Kidney epithelial cell (primary cell): ENCODE results near the gene ZNF213. TPM values are rescaled to one million over a fixed set of nuclear protein-coding genes. Genes with fewer than 3 reads are reported as not detected.

Source experiments
- DNase-seq: peaks from one replicate; pipeline ENCODE4 v3.0.0-alpha.2; 2010; ENCODE audit warnings: low read depth
- H3K27me3 ChIP-seq: 2 replicates; pipeline ENCODE4 v1.6.0; 2011; ENCODE audit warnings: low read length; ENCODE audit not compliant: control insufficient read depth, insufficient read depth
- H3K36me3 ChIP-seq: 2 replicates; pipeline ENCODE4 v1.5.1; 2011; ENCODE audit warnings: low read length; ENCODE audit not compliant: control insufficient read depth, insufficient read depth
- H3K4me3 ChIP-seq: 2 replicates; pipeline ENCODE4 v1.5.1; 2011; ENCODE audit warnings: low read depth, mild to moderate bottlenecking, control low read depth, low read length
- total RNA-seq: library from RNA; depleted of rRNA; stranded (reverse); fragments of >200 nt; gene quantifications from 2 replicates; pipeline ENCODE4 v1.2.3, GENCODE V29; 2015
- TF ChIP-seq, protein P1 (sequence below): IDR thresholded peaks from 2 replicates; pipeline ENCODE4 v1.5.1; 2011; ENCODE audit warnings: mild to moderate bottlenecking, moderate library complexity, low read length, control low read depth, inconsistent platforms; ENCODE audit not compliant: insufficient read depth, poor library complexity, severe bottlenecking

ZNF213 gene
- total RNA-seq, 1 donor from 2014 or later: 13.7 TPM

DNA sequence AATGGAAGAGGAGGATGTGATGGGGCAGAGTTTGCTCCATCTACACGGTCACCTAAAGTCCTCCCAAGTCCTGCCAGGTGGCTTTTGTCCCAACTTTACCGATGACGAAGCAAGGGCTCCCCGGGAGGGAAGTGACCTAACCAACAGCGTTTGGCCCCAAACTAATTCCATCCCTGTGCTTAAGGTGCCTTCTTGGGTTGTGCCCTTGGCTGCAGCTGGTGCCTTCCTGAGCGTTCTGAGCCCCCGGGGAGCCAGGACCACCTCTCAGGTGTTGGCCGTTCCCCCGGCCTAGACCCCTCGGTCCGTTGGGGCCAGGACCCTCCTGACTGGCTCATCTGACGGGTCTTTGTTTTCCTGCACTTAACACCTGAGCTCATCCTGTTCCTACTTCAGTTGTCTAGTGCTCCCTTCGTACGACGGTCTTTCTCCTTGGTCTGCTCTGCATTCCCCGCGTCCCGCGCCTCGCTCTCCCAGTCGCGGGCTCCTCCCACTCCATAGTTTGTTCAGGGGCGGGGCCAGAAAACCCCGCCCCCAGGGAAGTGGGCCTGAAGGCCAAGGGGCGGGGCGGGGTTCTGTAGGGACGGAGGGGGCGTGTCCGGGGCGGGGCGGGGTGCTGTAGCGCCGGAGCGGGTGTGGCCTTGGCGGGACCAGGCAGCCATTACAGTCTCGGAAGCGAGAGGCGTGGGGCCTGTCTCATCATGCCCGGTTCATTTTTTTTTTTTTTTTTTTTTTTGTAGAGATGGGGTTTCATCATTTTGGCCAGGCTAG is 34.9 kb upstream of the ZNF213 start:
- H3K27me3 ChIP-seq: peaks cover 12% of the 10 kb centered on the region
- TF ChIP-seq, protein P1, sequence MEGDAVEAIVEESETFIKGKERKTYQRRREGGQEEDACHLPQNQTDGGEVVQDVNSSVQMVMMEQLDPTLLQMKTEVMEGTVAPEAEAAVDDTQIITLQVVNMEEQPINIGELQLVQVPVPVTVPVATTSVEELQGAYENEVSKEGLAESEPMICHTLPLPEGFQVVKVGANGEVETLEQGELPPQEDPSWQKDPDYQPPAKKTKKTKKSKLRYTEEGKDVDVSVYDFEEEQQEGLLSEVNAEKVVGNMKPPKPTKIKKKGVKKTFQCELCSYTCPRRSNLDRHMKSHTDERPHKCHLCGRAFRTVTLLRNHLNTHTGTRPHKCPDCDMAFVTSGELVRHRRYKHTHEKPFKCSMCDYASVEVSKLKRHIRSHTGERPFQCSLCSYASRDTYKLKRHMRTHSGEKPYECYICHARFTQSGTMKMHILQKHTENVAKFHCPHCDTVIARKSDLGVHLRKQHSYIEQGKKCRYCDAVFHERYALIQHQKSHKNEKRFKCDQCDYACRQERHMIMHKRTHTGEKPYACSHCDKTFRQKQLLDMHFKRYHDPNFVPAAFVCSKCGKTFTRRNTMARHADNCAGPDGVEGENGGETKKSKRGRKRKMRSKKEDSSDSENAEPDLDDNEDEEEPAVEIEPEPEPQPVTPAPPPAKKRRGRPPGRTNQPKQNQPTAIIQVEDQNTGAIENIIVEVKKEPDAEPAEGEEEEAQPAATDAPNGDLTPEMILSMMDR: no peak
- no peaks in the 10 kb centered on the region for H3K36me3 ChIP-seq
- no peak overlapping the region for H3K4me3 ChIP-seq
- no peak for DNase-seq

- peaks cover 12% of the 10 kb centered on the region for H3K27me3 ChIP-seq
- no peak overlapping the region for H3K4me3 ChIP-seq
- DNase-seq: no peak
- H3K36me3 ChIP-seq: no peaks in the 10 kb centered on the region
- TF ChIP-seq, protein P1: peak; percentile 61
These were observed 33.6 kb upstream of the ZNF213 start for GRCh38 chr16:3101018-3101840.

DNA sequence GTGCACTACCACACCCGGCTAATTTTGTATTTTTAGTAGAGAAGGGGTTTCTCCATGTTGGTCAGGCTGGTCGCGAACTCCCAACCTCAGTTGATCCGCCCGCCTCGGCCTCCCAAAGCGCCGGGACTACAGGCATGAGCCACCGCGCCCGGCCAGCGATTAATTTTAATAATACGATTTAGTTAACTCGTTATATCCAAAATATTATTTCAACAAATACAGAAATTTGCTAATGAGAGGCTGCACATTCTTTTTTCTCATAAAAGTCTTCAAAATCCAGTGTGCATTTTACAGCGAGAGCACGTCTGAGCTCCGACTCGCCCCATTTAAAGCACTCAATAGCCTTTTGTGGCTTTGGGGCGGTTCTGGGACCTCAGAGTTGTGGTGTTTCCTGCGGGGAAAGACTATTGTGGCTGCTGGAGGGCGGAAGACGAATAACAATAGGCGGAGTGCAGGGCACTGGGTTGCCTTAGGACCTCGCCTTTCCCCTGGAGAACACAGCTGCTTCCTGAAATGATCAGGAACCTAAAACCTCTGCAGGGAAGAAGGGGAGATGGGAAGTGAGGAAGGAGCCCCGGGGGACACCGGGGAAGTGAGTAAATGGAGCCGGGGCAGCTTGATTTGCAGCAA is 32.9 kb upstream of the ZNF213 start:
- Histone ChIP-seq H3K27me3 (peaks cover 12% of the 10 kb centered on the region), H3K4me3 (no peak overlapping the region), H3K36me3 (no peaks in the 10 kb centered on the region)
- TF ChIP-seq, protein P1: no peak
- no peak for DNase-seq

DNA sequence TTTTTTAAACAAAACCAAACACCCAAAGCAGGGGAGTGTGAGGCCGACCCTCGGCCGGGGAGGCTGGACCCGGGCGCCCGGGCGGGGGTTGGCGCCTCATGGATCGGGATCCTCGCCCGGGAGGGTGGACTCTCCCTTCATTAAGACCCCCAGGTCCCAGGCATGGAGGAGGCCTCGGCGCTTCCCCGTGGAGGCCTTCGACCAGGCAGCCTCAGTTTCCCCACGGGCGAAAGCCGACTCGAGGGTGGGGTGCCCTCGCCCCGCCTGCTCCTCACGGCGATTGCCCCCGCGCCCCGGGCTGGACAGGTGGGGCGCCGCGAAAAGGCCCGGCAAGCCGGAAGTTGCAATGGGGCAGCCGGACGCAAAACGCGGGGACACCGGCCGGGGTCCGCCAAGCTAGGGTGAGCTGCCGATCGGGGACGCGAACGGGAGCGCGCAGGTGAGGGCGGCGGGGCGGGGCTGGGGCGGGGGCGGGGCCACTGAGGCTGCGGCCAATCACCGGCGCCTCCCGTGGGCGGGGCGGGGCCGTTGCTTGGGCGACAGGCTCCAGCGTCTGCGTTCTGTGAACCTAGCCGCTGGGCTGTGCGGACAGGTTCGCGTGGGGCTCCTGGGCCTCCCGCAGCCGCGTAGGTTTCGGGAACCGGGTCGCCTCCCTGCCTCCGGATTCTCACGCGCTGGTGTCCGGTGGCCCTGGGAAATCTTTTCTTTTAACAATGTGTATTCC is 28.5 kb upstream of the ZNF213 start:
- H3K27me3 ChIP-seq: no peaks in the 10 kb centered on the region
- H3K36me3 ChIP-seq: no peaks in the 10 kb centered on the region
- TF ChIP-seq, protein P1: no peak
- peak overlapping the region; percentile 59 for H3K4me3 ChIP-seq
- peak; percentile 34 for DNase-seq

- TF ChIP-seq, protein P1: no peak
- no peak for DNase-seq
- Histone ChIP-seq H3K27me3 (no peaks in the 10 kb centered on the region), H3K4me3 (peak within 1 kb of the TSS; percentile 86), H3K36me3 (no peaks in the 10 kb centered on the region)
These were observed 22.6 kb upstream of the ZNF213 start, which contains the start of gene ZNF205 for GRCh38 chr16:3112058-3112880. Gene ZNF205, plus strand, starts transcription at chr16:3112586. Its CDS starts 845 bp downstream, at chr16:3113431.
